ENCODE results near the gene AKT1.

DNA sequence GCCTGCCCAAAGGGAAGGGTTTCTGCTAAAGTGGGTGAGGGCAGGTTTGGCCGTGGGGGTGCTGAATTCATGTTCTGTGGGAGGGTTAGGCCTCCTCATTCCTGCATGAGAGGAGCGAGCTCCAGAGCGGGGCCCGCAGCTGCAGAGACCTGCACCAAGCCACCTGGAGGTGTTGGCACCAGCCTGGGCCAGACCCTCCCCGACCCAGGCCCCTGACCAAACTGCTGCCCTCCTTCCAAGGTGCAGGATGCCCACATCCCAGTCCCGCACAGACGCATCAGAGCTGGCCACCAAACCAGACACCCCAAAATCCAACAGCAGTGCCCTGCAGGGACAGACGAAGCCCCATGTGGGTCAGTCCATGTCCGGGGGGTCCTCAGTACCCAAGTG, 61.0 kb downstream of the AKT1 start:
- TF ChIP-seq TAF1 (conservative IDR thresholded peaks at IDR 0.05) = no peak
- TF ChIP-seq CTCF (IDR thresholded peaks at IDR 0.05; ENCODE audit: low read depth, low read length, missing input control) = no peak
- TF ChIP-seq YY1 (IDR thresholded peaks at IDR 0.05) = no peak
- no peak for TF ChIP-seq RXRA (IDR thresholded peaks at IDR 0.05)

All from liver (tissue), 3 donors.